Mesenteric fat pad (tissue), 1 donor: ENCODE data around the gene TUBGCP3. TPM values are rescaled to one million over a fixed set of nuclear protein-coding genes. Genes with fewer than 3 reads are reported as not detected.
"Not testable (repeated sequence)": the region's sequence is repeated elsewhere in the genome, so short reads cannot be mapped to it uniquely, and the experiment has no call there.

Experiments used
- DNase-seq: peaks from one replicate; pipeline ENCODE4 v3.0.0-alpha.2; 2020; ENCODE audit warnings: low spot score
- total RNA-seq: library from RNA; stranded (reverse); fragmentation: NEBNext Ultra II Directional; extraction: Animal tissue kit (Norgen Biotek cat#: 25700); gene quantifications from one replicate; pipeline ENCODE4 v1.2.1, GENCODE V29; 2021
- donor health status: DM: yes; HTN: yes; CAD: no.

Gene TUBGCP3
- total RNA-seq, 1 donor from 2014 or later = 27.3 TPM

DNA sequence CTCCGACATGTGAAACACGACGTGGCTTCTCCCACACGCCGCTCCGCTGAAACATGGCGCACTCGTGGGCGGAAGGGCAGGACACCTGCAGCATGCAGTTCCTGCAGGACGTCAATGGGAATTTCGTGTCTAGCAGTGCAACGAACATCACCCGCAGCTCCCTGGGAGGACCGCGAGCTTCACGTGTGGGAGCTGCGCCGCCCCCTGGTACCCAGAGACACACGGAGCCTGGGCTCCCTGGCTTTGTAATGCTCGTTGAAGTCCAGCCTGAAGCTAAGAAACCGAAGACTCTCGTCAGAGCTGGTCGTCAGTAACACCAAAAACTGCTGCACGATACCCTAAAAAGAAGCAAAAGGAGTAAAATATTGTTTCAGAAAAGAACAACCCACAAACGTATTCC lies 102.1 kb downstream of the TUBGCP3 start:
- not testable (repeated sequence) for DNase-seq

DNA sequence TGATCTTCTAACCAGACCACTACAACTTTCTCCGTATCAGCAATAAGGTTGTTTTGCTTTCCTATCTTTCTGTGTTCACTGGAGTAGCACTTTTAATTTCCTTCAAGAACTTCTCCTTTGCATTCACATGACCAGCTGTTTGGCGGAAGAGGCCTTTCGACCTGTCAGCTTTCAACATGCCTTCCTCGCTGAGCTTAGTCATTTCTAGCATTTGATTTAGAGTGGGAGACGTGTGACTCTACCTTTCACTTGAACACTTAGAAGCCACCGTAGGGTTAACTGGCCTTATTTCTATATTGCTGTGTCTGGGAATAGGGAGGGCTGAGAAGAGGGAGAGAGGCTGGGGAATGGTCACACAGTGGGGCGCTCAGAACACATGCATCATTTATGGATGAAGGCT lies 104.7 kb downstream of the TUBGCP3 start:
- DNase-seq = no peak

DNA sequence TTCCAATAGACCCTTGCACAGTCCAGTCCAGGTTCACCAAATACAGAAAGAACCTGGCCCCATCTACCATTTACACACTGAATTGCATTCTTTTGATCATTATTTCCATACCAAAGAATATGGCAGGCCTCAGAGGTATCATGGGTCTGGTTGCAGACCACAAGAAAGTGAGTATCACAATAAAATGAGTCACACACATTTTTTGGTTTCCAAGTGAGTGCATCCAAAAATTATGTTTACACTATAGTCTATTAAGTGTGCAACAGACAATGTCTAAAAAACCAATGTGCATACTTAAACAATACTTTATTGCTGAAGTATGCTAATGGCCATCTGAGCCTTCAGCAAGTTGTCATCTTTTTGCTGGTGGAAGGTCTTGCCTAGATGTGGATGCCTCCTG lies 106.5 kb downstream of the TUBGCP3 start:
- DNase-seq = no peak

DNA sequence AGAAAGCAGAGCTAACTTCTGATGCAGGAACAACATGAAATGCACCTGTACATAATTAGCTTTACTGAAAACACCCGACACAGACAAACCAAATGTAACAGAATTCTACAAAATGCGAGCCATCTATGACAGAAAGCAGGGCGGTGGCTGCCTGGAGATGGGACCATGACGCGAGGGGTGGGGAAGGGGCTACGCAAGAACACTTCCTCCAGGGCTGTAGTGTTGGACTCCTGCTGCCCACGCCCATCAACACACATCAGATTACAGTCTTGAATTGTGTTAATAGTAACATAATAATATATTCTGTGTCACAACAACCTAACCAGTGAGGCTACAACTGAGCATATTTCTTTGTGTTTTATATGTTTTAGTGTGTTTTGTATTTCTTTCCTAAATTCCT lies 108.6 kb downstream of the TUBGCP3 start:
- DNase-seq = no peak

DNA sequence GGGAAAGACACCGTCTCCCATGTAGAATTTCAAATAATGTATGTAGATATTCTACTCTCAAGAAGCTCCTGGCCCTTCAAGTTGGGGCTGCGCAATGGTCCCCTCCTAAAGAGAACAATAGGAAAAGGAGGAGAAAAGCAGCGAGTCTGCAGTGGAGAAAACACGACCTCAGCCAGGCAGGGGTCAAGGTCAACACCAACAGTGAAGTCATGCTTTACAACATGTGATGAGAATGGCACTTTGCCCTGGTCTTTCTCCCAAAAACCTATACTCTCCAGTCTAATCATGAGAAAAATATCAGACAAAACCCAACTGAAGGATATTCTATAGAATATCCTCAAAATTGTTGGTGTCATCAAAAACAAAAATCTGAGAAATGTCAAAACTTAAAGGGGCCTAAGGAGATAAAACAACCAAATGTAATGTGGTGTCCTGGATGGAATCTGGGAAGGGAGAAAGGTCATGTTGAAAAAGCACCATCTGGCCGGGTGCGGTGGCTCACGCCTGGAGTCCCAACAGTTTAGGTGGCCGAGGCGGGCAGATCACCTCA lies 110.8 kb downstream of the TUBGCP3 start:
- DNase-seq = no peak

DNA sequence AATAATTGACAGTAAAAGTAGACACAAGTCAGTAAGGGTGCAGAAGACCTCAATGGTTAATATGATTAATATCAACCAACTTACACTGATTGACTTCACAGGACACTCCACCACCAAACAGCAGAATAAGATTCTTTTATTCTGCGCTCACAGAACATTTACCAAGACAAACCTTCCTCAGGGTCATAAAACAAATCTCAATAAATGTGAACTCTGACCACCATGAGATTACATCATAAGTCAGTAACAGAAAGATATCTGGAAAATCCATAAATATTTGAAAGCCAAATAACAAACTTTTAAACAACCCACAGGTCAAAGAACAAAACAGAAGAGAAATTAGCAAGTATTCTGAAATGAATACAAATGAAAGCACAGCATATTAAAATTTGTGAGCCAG lies 112.1 kb downstream of the TUBGCP3 start:
- no peak for DNase-seq

DNA sequence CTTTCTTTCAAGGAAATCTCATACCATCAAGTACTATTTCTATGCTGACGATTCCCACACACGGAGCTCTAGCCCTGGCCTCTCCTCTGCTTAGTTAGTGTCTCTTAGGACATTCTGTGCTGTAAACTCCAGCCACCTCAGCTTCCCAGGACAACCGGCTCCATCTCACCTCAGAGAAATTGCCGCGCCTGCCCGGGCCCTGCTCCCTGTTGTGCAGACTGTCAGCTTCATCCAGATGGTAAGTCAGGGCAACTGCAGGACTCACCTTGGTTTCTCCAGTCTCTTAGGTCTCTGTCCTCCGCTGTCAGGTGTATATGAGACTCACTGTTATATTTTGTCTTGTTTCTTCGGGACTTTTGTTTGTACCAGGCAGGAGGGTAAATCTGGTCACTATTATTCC lies 113.1 kb downstream of the TUBGCP3 start:
- no peak for DNase-seq

DNA sequence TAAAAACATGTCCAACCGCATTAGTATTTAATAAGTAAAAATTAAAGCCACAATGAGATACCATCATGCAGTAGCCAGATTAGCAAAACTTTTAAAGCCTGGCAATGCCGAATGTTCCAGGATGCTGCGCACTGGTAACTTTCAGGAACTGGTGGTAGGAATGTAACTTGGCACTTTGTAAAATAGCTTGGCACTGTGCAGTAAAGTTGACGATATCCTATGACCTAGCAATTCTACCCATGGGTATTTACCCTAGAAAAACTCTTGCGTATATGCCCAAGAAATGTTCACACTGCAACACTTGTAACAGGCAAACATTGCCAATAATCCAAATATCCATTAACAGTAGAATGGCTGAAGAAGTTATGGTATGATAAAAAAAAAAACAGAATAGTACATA lies 114.1 kb downstream of the TUBGCP3 start:
- DNase-seq = no peak

DNA sequence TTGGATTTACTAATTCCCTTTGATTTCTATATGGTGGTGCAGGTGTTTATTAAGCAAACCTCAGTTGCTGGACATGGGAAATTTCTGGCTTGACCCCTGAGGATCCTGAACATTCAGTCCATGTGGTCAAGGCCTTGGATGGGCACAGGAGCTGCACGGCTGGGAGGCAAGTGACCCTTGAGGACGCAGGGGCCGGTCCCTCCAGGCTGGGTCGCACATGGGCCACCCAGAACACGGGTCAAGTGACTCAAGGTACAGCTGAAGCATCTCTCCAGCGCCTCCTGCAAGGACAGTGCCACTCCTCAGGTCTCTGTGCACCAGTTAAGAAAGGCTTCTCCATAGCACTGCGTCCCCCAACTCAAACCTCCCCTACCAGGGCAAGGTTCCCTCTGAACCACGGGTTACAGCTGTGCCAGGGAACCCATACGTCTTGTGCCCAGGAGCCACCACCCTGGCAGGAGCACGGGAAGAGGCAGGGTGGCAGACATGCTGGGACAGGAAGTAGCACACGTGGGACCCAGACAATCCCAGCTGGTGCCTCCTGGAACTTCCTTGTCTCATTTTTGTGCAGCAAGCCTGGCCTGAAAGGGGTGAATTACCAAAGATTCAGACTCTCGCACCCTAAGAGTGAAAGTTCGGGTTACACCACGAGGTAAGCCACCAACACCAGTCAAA lies 118.7 kb downstream of the TUBGCP3 start:
- DNase-seq = no peak

DNA sequence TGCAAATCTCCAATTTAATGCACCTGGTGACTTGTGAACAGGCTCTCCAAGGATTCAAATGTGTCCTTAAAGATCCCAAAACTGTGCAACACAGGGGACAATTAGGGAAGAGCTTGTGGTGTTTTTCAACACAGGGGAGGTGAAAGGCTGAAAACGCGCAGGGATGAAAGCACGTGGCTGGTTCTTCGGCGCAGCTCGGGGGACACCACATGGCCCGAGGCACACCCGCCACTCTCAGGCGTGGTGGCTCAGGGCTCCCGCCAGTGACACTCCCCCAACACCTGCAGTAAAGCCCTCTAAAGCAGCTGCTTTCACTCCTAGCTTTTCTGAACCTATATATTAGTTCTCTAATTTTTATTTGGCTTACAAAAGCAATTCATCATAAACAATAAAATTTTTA lies 119.9 kb downstream of the TUBGCP3 start:
- no peak for DNase-seq

DNA sequence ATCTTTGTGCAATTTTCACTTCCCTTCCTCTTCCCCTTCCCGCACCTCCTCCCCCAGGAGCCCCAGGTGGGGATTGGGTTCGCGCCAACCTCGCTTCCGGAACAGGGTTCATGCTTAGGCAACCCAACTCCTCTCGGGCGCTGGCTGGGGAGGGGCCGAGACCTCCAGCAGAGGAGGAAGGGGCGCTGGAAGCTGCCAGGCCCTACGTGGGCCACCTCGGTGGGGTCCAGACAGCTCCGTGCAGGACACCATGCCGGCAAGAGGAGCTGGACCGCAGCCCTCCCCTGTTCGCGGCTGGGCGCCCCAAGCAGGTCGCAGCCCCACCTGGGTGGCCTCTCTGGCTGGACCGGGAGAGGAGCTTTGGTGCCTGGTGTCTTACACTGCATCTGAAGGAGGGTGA lies 120.7 kb downstream of the TUBGCP3 start:
- DNase-seq = no peak

DNA sequence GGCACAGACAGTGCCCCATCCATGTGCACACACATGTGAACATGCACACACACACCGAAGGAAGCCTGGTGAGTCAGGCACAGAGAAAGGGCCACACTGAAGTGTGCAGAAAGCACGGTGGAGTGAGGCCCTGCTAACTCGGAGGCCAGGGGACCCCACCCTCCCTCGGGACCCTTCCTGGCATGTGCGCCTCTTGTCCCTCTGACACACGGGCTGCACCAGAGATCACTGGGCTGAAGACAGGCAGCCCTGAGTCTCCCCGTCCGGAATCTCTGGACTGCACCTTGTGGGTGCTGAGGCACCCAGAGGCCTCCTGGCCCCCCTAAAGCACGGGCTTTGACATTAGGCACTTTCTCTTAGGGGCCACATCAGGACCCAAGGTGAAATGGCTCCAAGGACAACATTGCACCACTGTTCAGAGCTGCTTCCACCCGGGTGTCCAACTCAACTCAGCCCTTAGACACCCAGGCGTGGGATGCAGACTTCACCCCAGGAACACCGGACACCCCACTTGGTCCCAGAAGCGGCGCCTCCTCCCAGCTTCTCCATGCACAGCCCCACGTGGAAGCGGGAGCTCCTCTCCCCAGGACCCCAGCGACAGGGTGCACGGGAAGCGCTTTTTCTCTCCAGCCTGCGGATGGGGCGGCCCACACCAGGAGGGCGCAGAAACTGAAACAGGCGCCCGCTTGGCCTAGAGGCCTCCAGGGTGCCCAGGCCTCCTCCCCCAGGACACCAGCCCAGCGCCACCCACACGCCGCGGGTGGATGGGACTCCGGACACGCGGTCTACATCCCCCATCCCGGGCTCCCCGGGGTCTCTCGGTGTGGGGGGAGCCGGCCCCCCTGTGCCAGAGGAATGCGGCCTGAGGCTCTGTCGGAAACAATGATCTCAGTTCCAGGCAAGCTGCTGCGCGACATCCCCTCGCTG lies 121.6 kb downstream of the TUBGCP3 start:
- no peak for DNase-seq

DNA sequence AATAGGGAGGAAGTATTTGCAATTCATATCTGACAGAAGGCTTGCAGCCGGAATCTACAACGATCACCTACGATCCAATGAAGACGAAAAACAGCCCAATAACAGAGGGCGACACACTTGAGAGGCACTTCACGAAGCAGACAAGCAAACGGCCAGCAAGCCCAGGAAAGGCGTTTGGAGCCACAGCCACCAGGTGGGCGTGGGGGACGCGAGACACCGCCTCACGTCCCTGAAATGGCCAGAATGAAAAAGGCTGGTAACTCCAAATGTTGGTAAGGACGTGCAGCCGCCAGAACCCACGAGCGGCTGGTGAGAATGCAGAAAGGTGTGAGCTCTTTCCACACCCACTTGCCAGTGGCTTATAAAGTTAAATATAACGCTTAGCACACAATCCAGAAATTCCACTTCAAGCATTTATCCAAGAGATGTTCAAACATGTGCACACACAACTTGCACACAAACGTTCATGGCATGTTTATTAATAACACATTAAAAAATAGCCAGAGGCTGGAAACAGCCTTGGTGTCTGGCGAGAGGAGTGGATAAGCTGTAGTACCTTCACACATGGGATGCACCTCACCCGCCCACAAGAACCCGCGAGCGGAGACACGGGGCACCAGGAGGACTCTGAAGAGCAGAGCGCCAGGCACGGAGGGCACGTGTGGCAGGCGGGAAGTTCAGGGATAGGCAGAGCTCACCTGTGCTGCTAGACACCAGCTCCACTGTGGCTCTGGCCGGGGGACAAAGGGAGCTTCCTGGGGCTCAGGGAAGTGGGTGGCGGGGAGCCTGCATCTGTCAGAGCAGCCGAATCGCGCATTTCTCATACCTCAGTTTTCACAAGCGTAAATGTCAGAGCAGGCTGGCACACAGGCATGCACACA lies 122.5 kb downstream of the TUBGCP3 start:
- peak; percentile 69 for DNase-seq

DNA sequence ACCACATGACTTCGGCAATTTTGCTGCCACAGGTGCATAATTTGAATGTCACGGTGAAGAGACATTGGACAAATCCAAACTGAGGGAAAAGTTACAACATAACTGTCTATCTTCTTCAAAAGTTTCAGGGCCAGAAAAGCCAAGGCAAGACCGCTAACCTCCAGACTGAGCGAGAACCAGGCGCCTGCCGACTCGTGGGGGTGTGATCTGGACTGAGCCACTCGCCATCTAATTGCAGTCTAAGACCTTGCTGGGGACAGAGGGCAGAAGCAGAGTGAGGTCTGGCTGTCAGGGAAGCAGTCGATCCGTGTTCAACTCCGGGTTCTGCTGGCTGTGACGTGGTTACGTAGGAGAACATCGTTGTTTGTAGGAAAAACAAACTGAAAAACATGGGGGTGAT lies 123.2 kb downstream of the TUBGCP3 start:
- peak; percentile 62 for DNase-seq

DNA sequence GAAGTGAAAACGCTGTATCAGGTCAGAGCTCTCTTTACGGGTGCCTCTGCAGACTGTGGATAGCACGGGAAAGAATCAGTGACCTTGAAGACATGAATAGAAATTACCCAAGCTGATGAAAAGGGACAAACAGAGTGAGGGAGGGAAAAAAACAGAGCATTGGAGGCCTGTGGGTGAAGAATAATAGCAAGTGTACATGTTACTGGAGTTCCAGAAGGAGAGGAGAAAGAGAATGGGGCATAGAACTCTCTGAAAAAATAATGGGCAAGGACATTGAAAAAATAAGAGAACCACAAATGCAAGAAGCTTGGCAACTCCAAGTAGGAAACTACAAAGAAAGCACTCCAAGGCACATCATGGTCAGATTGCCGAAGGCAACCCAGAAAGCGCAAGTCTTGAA lies 125.5 kb downstream of the TUBGCP3 start:
- no peak for DNase-seq

DNA sequence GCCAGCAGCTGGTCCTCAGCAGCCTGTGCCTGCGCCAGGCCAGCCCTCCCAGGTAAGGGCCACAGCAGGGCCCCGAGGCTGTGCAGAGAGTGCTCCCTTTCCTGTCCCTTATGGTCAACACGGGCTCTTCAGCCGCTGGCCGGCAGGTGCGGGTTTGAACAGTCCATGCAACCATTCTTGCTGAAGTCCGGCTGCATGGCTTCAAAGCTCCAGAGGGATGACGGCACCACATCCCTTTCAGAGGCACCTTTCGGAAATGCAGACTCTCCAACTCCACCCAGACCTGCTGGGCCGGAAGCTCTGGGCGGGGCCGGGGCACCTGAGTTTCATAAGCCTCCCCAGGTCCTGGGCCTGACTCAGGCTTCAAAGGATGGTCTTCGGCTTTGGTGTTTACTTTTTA lies 130.5 kb downstream of the TUBGCP3 start:
- peak; percentile 71 for DNase-seq

DNA sequence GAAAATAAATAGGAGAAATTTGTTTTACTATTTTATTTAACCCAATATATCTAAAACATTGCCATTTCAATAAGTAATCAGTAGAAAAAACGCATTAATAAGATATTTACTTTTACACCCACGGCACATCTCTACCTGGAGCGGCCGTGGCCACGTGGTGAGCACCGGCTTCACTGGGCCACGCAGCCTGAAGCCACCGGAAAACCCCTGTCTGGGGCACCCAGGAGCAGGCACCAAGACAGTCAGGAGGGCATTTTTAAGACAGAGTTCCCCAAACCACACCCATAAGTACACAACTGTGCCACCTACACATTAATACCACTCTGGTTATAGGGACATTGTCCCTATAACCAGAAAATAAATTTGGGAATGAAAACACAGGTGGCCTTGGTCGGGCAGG lies 130.9 kb downstream of the TUBGCP3 start:
- no peak for DNase-seq

DNA sequence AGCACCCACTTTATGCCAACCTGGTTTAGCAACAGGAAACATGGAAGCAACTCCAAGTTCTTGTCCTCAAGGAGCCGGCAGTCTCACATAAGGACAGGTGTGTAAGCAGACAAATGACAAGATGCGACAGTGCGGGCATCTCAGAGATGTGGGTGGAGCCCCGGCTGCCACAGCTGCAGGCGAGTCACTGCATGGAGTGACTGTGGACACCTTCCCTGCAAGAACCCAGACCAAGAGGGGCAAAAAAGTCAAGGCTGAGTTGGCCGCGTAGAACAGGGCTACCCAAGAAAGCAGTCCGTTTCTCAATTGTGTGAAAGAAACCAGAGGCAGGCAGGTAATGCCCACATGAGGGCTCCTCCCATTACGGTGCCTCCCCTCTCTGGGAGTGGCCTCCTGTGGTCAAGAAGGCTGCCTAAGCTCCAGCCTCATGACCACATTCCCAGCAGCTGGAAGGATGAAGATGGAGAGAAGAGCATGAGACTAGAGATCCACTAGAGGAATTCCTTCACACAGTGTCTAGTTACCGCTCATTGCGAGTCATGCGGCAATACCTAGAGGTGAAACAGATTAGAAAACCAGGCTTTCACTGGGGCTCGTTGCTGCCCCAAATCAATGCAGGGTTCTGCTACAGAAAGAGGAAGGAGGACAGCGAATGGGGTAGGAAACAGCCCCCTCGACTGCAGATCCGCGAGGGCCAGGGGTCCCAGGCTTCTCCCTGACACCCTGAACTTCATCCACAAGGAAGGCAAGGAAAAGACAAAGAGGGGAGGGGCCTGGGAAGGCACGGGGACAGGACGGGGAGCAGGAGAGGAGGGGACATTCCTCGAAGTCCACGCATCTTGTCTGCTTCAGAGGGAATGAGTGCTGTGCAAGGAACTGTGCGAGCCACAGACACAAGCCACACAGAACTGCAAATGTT lies 131.6 kb downstream of the TUBGCP3 start:
- DNase-seq = peak; percentile 67

DNA sequence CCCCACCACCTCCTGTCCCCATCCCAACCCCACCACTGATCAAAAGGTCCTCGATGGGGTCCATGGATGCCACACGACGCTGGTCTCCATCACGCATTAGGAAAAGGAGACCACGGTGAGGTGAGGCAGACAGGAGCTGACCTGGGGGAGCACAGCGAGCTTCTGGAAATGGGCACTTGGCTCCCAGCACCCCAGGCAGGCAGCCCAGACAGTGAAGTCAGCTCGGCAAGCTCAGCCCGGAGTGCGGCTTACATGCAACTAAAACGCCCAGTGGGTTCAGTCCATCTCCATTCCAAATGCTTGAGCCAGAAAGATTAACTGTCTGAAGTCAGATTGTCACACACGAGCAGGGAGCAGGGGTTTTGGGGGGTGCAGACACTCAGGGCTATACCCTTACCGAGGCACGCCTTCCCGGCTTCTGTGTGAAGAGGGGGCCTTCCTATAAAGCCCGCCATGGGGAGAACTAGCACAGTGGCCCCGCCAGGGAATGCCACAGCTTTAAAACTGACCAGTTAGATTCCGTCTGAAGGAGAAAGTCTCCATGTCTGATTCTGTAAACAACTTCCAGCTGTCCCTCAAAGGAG lies 132.4 kb downstream of the TUBGCP3 start:
- peak; percentile 60 for DNase-seq
